OCI-LY7 (cell line): ENCODE measurements around the gene UBL3. TPM values are rescaled to one million over a fixed set of nuclear protein-coding genes. Genes with fewer than 3 reads are reported as not detected.

Experiments used
- BruUV-seq: library from RNA; stranded (reverse); fragments of 400-500 nt; replicated peaks from 2 replicates; lab custom pipeline; 2021; lab: Mats Ljungman, UMichigan
- CTCF ChIA-PET: fragments of 300-600 bp; sonication (Branson Sonifier 250); formaldehyde crosslinking; loops from one replicate; lab custom pipeline; 2022; ENCODE audit warnings: antibody characterized with exemption; ENCODE audit not compliant: unreplicated experiment; lab: Charles Lee
- POLR2A ChIA-PET: fragments of 300-600 bp; sonication (Branson Sonifier 250); formaldehyde crosslinking; loops from one replicate; lab custom pipeline; 2022; ENCODE audit warnings: antibody characterized with exemption; lab: Charles Lee
- DNase-seq: peaks from one replicate; pipeline ENCODE4 v3.0.0-alpha.2; 2015; ENCODE audit warnings: low spot score
- H2AFZ ChIP-seq: fragments of 200-600 bp; sonication (generic), shearing (Covaris generic); 2 replicates; pipeline ENCODE4 v1.6.1; 2014; ENCODE audit warnings: mild to moderate bottlenecking, antibody characterized with exemption, low read length, moderate library complexity
- H3K27ac ChIP-seq: fragments of 200-600 bp; sonication (generic); 2 replicates; pipeline ENCODE4 v1.5.1; 2014; ENCODE audit warnings: mixed run types, low read depth, mild to moderate bottlenecking, moderate library complexity, low read length, inconsistent platforms; ENCODE audit not compliant: poor library complexity, severe bottlenecking
- H3K36me3 ChIP-seq: fragments of 200-600 bp; sonication (generic); 2 replicates; pipeline ENCODE4 v1.6.1; 2014; ENCODE audit warnings: mild to moderate bottlenecking, antibody characterized with exemption, low read length, moderate library complexity, mixed read lengths; ENCODE audit not compliant: insufficient read depth
- H3K4me1 ChIP-seq: fragments of 200-600 bp; sonication (generic); 2 replicates; pipeline ENCODE4 v1.5.1; 2014; ENCODE audit warnings: mild to moderate bottlenecking, low read length; ENCODE audit not compliant: insufficient read depth, poor library complexity, severe bottlenecking
- H3K4me2 ChIP-seq: fragments of 200-600 bp; sonication (generic); 2 replicates; pipeline ENCODE4 v1.6.1; 2014; ENCODE audit warnings: mild to moderate bottlenecking, low read length
- H3K4me3 ChIP-seq: fragments of 200-600 bp; sonication (generic); 2 replicates; pipeline ENCODE4 v1.5.1; 2014; ENCODE audit warnings: mild to moderate bottlenecking, low read depth, low read length; ENCODE audit not compliant: poor library complexity, severe bottlenecking
- H3K79me2 ChIP-seq: fragments of 200-600 bp; sonication (generic); 2 replicates; pipeline ENCODE4 v1.6.1; 2016; ENCODE audit warnings: low read depth, mild to moderate bottlenecking, low read length, moderate library complexity, mixed read lengths; ENCODE audit not compliant: insufficient read depth
- H3K9me2 ChIP-seq: fragments of 200-600 bp; sonication (generic); 2 replicates; pipeline ENCODE4 v1.6.1; 2016; ENCODE audit warnings: mild to moderate bottlenecking, low read length, mixed read lengths; ENCODE audit not compliant: insufficient read depth
- H3K9me3 ChIP-seq: fragments of 200-600 bp; sonication (generic); 2 replicates; pipeline ENCODE4 v1.6.1; 2014; ENCODE audit warnings: mild to moderate bottlenecking, mixed run types, low read length, mixed read lengths
- H4K20me1 ChIP-seq: fragments of 200-600 bp; sonication (generic); 2 replicates; pipeline ENCODE4 v1.6.1; 2014; ENCODE audit warnings: mild to moderate bottlenecking, antibody characterized with exemption, low read length, moderate library complexity, mixed read lengths; ENCODE audit not compliant: insufficient read depth
- EZH2phosphoT487 ChIP-seq: fragments of 200-600 bp; sonication (generic); IDR thresholded peaks from 2 replicates; pipeline ENCODE4 v1.6.1; 2018; ENCODE audit warnings: low read depth, borderline replicate concordance, mild to moderate bottlenecking, mixed run types, antibody characterized with exemption, low read length, moderate library complexity, mixed read lengths
- intact Hi-C: fragments of 100-400 bp; cut with micrococcal nuclease; formaldehyde crosslinking; loops from one replicate; pipeline ENCODE4 v1.10.0; 2022; ENCODE audit not compliant: unreplicated experiment
- total RNA-seq, 2 experiments: library from RNA; depleted of rRNA in 1 of 2; stranded (reverse); fragments of >200 nt in 1 of 2; shearing (Covaris generic) in 1 of 2; gene quantifications; 2 replicates each; pipeline ENCODE4 v1.2.3, GENCODE V29; 2014 to 2022
- TF ChIP-seq, protein P1 (sequence below): fragments of 200-600 bp; sonication (generic); conservative IDR thresholded peaks from 2 replicates; pipeline ENCODE4 v1.5.1; 2014; ENCODE audit warnings: mild to moderate bottlenecking, antibody characterized with exemption, low read length, moderate library complexity, mixed read lengths

The UBL3 gene
- total RNA-seq, 2 experiments from 2014 or later = 5.6 to 11.4 TPM

- Histone ChIP-seq H3K9me3 (no peaks in the 10 kb centered on the region), H3K36me3 (no peaks in the 10 kb centered on the region), H3K9me2 (no peaks in the 10 kb centered on the region), H2AFZ (no peak overlapping the region), H4K20me1 (no peaks in the 10 kb centered on the region), H3K4me1 (no peaks in the 10 kb centered on the region), H3K27ac (no peak overlapping the region), H3K4me2 (no peak overlapping the region), H3K79me2 (no peaks in the 10 kb centered on the region), H3K4me3 (no peak overlapping the region)
- intact Hi-C loops = no loop called here
- DNase-seq = no peak
- TF ChIP-seq, protein P1, sequence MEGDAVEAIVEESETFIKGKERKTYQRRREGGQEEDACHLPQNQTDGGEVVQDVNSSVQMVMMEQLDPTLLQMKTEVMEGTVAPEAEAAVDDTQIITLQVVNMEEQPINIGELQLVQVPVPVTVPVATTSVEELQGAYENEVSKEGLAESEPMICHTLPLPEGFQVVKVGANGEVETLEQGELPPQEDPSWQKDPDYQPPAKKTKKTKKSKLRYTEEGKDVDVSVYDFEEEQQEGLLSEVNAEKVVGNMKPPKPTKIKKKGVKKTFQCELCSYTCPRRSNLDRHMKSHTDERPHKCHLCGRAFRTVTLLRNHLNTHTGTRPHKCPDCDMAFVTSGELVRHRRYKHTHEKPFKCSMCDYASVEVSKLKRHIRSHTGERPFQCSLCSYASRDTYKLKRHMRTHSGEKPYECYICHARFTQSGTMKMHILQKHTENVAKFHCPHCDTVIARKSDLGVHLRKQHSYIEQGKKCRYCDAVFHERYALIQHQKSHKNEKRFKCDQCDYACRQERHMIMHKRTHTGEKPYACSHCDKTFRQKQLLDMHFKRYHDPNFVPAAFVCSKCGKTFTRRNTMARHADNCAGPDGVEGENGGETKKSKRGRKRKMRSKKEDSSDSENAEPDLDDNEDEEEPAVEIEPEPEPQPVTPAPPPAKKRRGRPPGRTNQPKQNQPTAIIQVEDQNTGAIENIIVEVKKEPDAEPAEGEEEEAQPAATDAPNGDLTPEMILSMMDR = no peak
- no peak for TF ChIP-seq EZH2phosphoT487
- BruUV-seq = no TSS peak
- CTCF ChIA-PET = no interaction called here
- POLR2A ChIA-PET = no interaction called here
These were observed 27.1 kb upstream of the UBL3 start for GRCh38 chr13:29877456-29878078.

GRCh38 chr13:29875646-29876045, 25.2 kb upstream of the UBL3 start:
- H3K9me2 ChIP-seq = no peaks in the 10 kb centered on the region
- H3K9me3 ChIP-seq = no peaks in the 10 kb centered on the region
- H4K20me1 ChIP-seq = no peaks in the 10 kb centered on the region
- POLR2A ChIA-PET = interaction anchor here (0.9 kb wide), 1 partner anchor 95 kb away, joined by 3 read pairs; no protein-coding TSS in a partner anchor
- no TSS peak for BruUV-seq
- H3K4me2 ChIP-seq = no peak overlapping the region
- H3K79me2 ChIP-seq = no peaks in the 10 kb centered on the region
- H3K36me3 ChIP-seq = no peaks in the 10 kb centered on the region
- H3K27ac ChIP-seq = no peak overlapping the region
- no peaks in the 10 kb centered on the region for H3K4me1 ChIP-seq
- TF ChIP-seq EZH2phosphoT487 = no peak
- TF ChIP-seq, protein P1 = no peak
- intact Hi-C loops = no loop called here
- H3K4me3 ChIP-seq = no peak overlapping the region
- CTCF ChIA-PET = no interaction called here
- no peak overlapping the region for H2AFZ ChIP-seq
- no peak for DNase-seq

DNA sequence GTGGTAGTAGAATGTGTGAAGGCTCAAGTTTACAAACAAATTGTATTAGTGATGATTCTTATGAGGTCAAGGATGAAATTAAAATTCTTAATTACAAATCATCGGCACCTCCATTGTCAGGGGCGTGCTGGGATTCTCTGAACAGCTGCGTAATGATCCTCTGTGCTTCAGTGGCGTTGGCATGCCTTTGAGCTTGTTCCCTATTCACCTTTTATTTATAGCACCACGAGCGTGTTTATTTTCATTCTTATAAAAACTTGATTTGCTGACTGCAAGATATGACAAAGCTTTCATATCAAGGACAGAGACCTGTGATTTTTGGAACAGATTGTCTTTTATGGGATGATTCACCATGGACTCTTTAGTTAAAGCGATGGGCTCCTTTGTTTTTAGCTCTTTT, 18.2 kb upstream of the UBL3 start:
- no peak overlapping the region for H2AFZ ChIP-seq
- H3K4me2 ChIP-seq = no peak overlapping the region
- intact Hi-C loops = no loop called here
- no peaks in the 10 kb centered on the region for H3K36me3 ChIP-seq
- ChIA-PET CTCF (no interaction called here), POLR2A (interaction anchor here (0.9 kb wide), 1 partner anchor 22 kb away, joined by 4 read pairs; no protein-coding TSS in a partner anchor)
- no peak for DNase-seq
- H3K79me2 ChIP-seq = no peaks in the 10 kb centered on the region
- no peak overlapping the region for H3K4me3 ChIP-seq
- TF ChIP-seq, protein P1 = no peak
- TF ChIP-seq EZH2phosphoT487 = no peak
- no peak overlapping the region for H3K27ac ChIP-seq
- no peaks in the 10 kb centered on the region for H3K9me3 ChIP-seq
- H3K9me2 ChIP-seq = no peaks in the 10 kb centered on the region
- no peaks in the 10 kb centered on the region for H4K20me1 ChIP-seq
- no TSS peak for BruUV-seq
- no peaks in the 10 kb centered on the region for H3K4me1 ChIP-seq
